ENCODE measurements around the gene KRTAP21-3. TPM values are rescaled to one million over a fixed set of nuclear protein-coding genes. Genes with fewer than 3 reads are reported as not detected.

Gene KRTAP21-3
- total RNA-seq, 1 donor = not detected

DNA sequence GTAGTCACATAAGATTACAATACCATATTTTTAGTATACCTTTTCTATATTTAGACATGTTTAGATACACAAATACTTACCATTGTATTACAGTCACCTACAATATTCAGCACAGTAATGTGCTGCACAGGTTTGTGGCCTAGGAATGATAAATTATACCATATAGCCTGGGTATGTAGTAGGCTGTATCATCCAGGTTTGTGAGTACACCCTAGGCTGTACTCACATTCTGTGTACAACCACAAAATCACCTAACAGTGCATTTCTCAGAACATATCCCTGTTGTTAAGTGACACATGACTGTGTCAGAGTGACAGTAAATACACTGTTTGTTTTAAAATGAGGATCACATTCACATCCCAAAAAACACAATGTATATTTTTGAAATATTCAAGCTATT, 11.2 kb downstream of the KRTAP21-3 start:
- DNase-seq (ENCODE audit: low read depth) = no peak
- H3K4me3 ChIP-seq (ENCODE audit: low read depth, low read length) = no peak overlapping the region
- TF ChIP-seq, protein P1, sequence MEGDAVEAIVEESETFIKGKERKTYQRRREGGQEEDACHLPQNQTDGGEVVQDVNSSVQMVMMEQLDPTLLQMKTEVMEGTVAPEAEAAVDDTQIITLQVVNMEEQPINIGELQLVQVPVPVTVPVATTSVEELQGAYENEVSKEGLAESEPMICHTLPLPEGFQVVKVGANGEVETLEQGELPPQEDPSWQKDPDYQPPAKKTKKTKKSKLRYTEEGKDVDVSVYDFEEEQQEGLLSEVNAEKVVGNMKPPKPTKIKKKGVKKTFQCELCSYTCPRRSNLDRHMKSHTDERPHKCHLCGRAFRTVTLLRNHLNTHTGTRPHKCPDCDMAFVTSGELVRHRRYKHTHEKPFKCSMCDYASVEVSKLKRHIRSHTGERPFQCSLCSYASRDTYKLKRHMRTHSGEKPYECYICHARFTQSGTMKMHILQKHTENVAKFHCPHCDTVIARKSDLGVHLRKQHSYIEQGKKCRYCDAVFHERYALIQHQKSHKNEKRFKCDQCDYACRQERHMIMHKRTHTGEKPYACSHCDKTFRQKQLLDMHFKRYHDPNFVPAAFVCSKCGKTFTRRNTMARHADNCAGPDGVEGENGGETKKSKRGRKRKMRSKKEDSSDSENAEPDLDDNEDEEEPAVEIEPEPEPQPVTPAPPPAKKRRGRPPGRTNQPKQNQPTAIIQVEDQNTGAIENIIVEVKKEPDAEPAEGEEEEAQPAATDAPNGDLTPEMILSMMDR (IDR thresholded peaks at IDR 0.05; ENCODE audit: insufficient read depth, low read depth, low read length) = no peak

DNA sequence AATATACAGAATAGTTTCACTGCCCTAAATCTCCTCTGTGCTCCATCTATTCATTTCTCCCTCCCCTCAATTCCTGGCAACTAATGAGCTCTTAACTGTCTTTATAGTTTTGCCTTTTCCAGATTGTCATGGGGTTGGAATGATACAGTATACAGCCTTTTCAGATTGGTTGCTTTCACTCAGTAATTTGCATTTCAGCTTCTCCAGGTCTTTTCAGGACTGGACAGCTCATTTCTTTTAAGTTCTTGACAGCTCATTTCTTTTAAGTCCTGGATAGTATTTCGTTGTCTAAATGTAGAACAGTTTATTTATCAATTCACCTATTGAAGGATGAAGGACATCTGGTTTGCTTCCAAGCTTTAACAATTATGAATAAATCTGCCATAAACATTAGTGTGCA, 22.6 kb downstream of the KRTAP21-3 start:
- no peak for DNase-seq (ENCODE audit: low read depth)
- no peak overlapping the region for H3K4me3 ChIP-seq (ENCODE audit: low read depth, low read length)
- TF ChIP-seq, protein P1 (IDR thresholded peaks at IDR 0.05; ENCODE audit: insufficient read depth, low read depth, low read length) = no peak

DNA sequence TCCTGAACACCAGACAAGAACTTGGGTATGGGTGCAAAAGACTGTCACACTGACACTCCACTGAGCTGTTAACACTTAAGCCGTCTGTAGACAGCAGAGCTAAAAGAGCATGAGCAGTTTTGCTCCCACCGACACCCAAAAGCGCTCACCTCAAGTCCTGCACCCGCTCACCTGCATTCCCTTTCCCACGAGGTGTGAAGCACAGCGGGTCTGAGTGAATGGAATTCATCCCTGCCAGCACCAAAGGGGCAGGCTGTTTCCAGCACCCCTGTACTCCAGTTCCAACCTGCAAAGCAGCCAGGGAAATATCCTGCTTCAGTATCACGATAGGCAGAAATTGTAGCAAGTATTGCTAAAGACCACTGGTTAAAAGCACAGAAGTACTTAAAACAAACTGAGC, 28.8 kb downstream of the KRTAP21-3 start:
- no peak overlapping the region for H3K4me3 ChIP-seq (ENCODE audit: low read depth, low read length)
- TF ChIP-seq, protein P1 (IDR thresholded peaks at IDR 0.05; ENCODE audit: insufficient read depth, low read depth, low read length) = no peak
- no peak for DNase-seq (ENCODE audit: low read depth)

DNA sequence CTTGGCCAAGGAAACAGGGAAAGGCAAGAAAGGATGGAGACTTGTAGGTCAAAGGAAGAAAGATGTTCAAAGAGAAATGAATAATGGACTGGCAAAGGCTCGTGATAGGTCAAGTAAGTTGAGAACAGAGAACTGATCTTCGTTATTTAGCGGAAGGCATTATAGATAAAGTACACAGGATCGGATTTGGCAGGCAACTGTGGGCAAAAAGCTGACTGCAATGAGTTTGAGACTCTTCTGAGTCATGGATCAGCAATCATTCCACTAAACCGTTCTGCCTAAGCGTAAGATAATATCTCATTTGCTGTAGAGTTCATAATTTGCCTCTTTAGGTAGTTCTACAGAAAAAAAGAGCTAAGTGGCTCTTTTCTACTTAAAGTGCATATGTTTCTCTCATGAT, 34.1 kb downstream of the KRTAP21-3 start:
- H3K4me3 ChIP-seq (ENCODE audit: low read depth, low read length) = no peak overlapping the region
- TF ChIP-seq, protein P1 (IDR thresholded peaks at IDR 0.05; ENCODE audit: insufficient read depth, low read depth, low read length) = no peak
- no peak for DNase-seq (ENCODE audit: low read depth)

DNA sequence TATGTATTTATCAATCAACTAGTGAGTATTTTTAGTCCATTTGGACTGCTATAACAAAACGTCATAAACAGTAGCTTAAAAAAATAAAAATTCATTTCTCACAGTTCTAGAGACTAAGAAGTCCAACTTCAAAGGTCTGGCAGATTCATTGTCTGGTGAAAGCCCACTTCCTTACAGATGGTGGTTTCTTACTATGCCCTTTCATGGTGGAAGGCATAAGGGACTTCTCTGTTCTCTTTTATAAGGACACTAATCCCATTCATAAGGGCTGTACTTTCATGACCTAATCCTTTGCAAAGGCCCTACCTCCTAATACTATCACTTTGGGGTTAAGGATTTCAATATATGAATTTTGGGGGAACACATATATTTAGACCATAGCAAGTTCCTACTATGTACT, 38.0 kb downstream of the KRTAP21-3 start:
- TF ChIP-seq, protein P1 (IDR thresholded peaks at IDR 0.05; ENCODE audit: insufficient read depth, low read depth, low read length) = no peak
- H3K4me3 ChIP-seq (ENCODE audit: low read depth, low read length) = no peak overlapping the region
- DNase-seq (ENCODE audit: low read depth) = no peak

DNA sequence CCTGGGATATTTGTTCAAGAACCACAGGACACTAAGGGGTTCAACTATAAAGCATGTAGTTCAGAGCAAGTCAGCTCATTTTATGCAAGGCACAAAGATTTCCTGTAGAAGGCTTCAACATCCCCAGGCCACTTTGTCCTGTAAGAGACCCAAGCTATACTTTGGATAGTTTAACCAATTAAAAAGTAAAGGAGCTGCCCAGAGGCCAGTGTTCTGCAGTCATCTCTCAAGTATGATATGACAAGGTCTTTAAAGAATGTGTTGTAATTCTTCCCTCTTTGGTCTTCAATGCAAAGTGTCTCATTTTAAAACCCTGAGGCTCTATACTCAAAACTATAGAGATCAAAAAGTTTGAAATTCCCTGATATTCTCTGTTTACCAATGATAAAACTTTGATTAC, 41.8 kb downstream of the KRTAP21-3 start:
- TF ChIP-seq, protein P1 (IDR thresholded peaks at IDR 0.05; ENCODE audit: insufficient read depth, low read depth, low read length) = no peak
- H3K4me3 ChIP-seq (ENCODE audit: low read depth, low read length) = no peak overlapping the region
- no peak for DNase-seq (ENCODE audit: low read depth)

DNA sequence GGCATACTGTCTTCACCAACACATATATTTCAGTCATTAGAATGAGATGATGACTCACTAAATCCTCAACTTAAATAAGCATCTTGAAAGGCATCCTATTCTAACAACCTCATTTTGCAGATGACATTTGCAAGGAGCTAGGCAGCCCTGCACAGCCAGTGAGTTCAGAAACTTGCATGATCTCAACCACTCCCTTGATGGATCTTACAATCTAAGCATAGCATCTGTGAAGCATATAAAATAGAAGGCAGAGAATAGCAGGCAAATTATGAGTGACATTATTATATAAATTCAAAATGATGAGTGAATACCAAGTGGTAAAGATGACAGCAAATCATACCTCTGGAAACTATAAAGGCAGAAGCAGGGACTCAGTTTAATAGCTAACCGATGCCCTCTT, 44.3 kb downstream of the KRTAP21-3 start:
- H3K4me3 ChIP-seq (ENCODE audit: low read depth, low read length) = no peak overlapping the region
- TF ChIP-seq, protein P1 (IDR thresholded peaks at IDR 0.05; ENCODE audit: insufficient read depth, low read depth, low read length) = no peak
- no peak for DNase-seq (ENCODE audit: low read depth)
